Measurements from ENCODE around the gene BANF1.

GRCh38 chr11:66004186-66004585 is 1.9 kb downstream of the BANF1 start:
- TF ChIP-seq EZH2 (IDR thresholded peaks at IDR 0.05; ENCODE audit: borderline replicate concordance, low read length) (no peak), CTCF (IDR thresholded peaks at IDR 0.05; ENCODE audit: low read length) (no peak)

Data from OCI-LY1 (cell line).